OCI-LY7 (cell line): Measurements from ENCODE around the gene NRXN2. TPM values are rescaled to one million over a fixed set of nuclear protein-coding genes. Genes with fewer than 3 reads are reported as not detected.

Experiments
- BruUV-seq: library from RNA; stranded (reverse); fragments of 400-500 nt; replicated peaks from 2 replicates; lab custom pipeline; 2021; lab: Mats Ljungman, UMichigan
- CTCF ChIA-PET: fragments of 300-600 bp; sonication (Branson Sonifier 250); formaldehyde crosslinking; loops from one replicate; lab custom pipeline; 2022; ENCODE audit warnings: antibody characterized with exemption; ENCODE audit not compliant: unreplicated experiment; lab: Charles Lee
- POLR2A ChIA-PET: fragments of 300-600 bp; sonication (Branson Sonifier 250); formaldehyde crosslinking; loops from one replicate; lab custom pipeline; 2022; ENCODE audit warnings: antibody characterized with exemption; lab: Charles Lee
- DNase-seq: peaks from one replicate; pipeline ENCODE4 v3.0.0-alpha.2; 2015; ENCODE audit warnings: low spot score
- H2AFZ ChIP-seq: fragments of 200-600 bp; sonication (generic), shearing (Covaris generic); 2 replicates; pipeline ENCODE4 v1.6.1; 2014; ENCODE audit warnings: mild to moderate bottlenecking, antibody characterized with exemption, low read length, moderate library complexity
- H3K27ac ChIP-seq: fragments of 200-600 bp; sonication (generic); 2 replicates; pipeline ENCODE4 v1.5.1; 2014; ENCODE audit warnings: mixed run types, low read depth, mild to moderate bottlenecking, moderate library complexity, low read length, inconsistent platforms; ENCODE audit not compliant: poor library complexity, severe bottlenecking
- H3K36me3 ChIP-seq: fragments of 200-600 bp; sonication (generic); 2 replicates; pipeline ENCODE4 v1.6.1; 2014; ENCODE audit warnings: mild to moderate bottlenecking, antibody characterized with exemption, low read length, moderate library complexity, mixed read lengths; ENCODE audit not compliant: insufficient read depth
- H3K4me1 ChIP-seq: fragments of 200-600 bp; sonication (generic); 2 replicates; pipeline ENCODE4 v1.5.1; 2014; ENCODE audit warnings: mild to moderate bottlenecking, low read length; ENCODE audit not compliant: insufficient read depth, poor library complexity, severe bottlenecking
- H3K4me2 ChIP-seq: fragments of 200-600 bp; sonication (generic); 2 replicates; pipeline ENCODE4 v1.6.1; 2014; ENCODE audit warnings: mild to moderate bottlenecking, low read length
- H3K4me3 ChIP-seq: fragments of 200-600 bp; sonication (generic); 2 replicates; pipeline ENCODE4 v1.5.1; 2014; ENCODE audit warnings: mild to moderate bottlenecking, low read depth, low read length; ENCODE audit not compliant: poor library complexity, severe bottlenecking
- H3K79me2 ChIP-seq: fragments of 200-600 bp; sonication (generic); 2 replicates; pipeline ENCODE4 v1.6.1; 2016; ENCODE audit warnings: low read depth, mild to moderate bottlenecking, low read length, moderate library complexity, mixed read lengths; ENCODE audit not compliant: insufficient read depth
- H3K9me2 ChIP-seq: fragments of 200-600 bp; sonication (generic); 2 replicates; pipeline ENCODE4 v1.6.1; 2016; ENCODE audit warnings: mild to moderate bottlenecking, low read length, mixed read lengths; ENCODE audit not compliant: insufficient read depth
- H3K9me3 ChIP-seq: fragments of 200-600 bp; sonication (generic); 2 replicates; pipeline ENCODE4 v1.6.1; 2014; ENCODE audit warnings: mild to moderate bottlenecking, mixed run types, low read length, mixed read lengths
- H4K20me1 ChIP-seq: fragments of 200-600 bp; sonication (generic); 2 replicates; pipeline ENCODE4 v1.6.1; 2014; ENCODE audit warnings: mild to moderate bottlenecking, antibody characterized with exemption, low read length, moderate library complexity, mixed read lengths; ENCODE audit not compliant: insufficient read depth
- EZH2phosphoT487 ChIP-seq: fragments of 200-600 bp; sonication (generic); IDR thresholded peaks from 2 replicates; pipeline ENCODE4 v1.6.1; 2018; ENCODE audit warnings: low read depth, borderline replicate concordance, mild to moderate bottlenecking, mixed run types, antibody characterized with exemption, low read length, moderate library complexity, mixed read lengths
- intact Hi-C: fragments of 100-400 bp; cut with micrococcal nuclease; formaldehyde crosslinking; loops from one replicate; pipeline ENCODE4 v1.10.0; 2022; ENCODE audit not compliant: unreplicated experiment
- total RNA-seq, 2 experiments: library from RNA; depleted of rRNA in 1 of 2; stranded (reverse); fragments of >200 nt in 1 of 2; shearing (Covaris generic) in 1 of 2; gene quantifications; 2 replicates each; pipeline ENCODE4 v1.2.3, GENCODE V29; 2014 to 2022
- TF ChIP-seq, protein P1 (sequence below): fragments of 200-600 bp; sonication (generic); conservative IDR thresholded peaks from 2 replicates; pipeline ENCODE4 v1.5.1; 2014; ENCODE audit warnings: mild to moderate bottlenecking, antibody characterized with exemption, low read length, moderate library complexity, mixed read lengths

Gene NRXN2
- total RNA-seq, 2 experiments from 2014 or later = 2.4 to 3.3 TPM

DNA sequence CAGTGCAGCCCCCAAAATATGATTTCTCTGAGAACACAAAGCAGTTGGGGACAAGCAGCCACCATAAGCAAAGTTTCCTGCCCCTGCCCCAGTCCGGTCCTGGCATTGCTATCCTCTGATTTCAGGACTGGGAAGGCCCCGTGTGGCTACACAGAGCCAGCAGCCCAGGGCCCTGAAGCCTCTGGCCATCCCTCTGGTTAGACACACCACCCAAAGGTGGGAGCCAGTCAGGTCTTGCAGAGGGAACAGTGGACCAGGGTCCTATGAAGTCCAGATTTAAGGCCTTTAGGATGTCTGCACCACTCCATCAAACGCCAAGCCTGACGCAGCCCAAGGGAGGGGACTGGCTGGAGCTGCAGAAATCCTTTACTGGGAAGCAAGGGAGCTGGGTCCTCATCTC is 68.6 kb downstream of the NRXN2 start:
- H3K4me1 ChIP-seq = peaks cover 17% of the 10 kb centered on the region
- POLR2A ChIA-PET = no interaction called here
- H4K20me1 ChIP-seq = no peaks in the 10 kb centered on the region
- H3K36me3 ChIP-seq = no peaks in the 10 kb centered on the region
- CTCF ChIA-PET = no interaction called here
- no peak for TF ChIP-seq EZH2phosphoT487
- TF ChIP-seq, protein P1, sequence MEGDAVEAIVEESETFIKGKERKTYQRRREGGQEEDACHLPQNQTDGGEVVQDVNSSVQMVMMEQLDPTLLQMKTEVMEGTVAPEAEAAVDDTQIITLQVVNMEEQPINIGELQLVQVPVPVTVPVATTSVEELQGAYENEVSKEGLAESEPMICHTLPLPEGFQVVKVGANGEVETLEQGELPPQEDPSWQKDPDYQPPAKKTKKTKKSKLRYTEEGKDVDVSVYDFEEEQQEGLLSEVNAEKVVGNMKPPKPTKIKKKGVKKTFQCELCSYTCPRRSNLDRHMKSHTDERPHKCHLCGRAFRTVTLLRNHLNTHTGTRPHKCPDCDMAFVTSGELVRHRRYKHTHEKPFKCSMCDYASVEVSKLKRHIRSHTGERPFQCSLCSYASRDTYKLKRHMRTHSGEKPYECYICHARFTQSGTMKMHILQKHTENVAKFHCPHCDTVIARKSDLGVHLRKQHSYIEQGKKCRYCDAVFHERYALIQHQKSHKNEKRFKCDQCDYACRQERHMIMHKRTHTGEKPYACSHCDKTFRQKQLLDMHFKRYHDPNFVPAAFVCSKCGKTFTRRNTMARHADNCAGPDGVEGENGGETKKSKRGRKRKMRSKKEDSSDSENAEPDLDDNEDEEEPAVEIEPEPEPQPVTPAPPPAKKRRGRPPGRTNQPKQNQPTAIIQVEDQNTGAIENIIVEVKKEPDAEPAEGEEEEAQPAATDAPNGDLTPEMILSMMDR = no peak
- H3K4me2 ChIP-seq = peak overlapping the region; percentile 45; the same call in 1 of the 2 replicates
- no peaks in the 10 kb centered on the region for H3K79me2 ChIP-seq
- no peak overlapping the region for H3K4me3 ChIP-seq
- H3K9me3 ChIP-seq = no peaks in the 10 kb centered on the region
- H3K27ac ChIP-seq = peak overlapping the region; percentile 44
- DNase-seq = no peak
- intact Hi-C loops = loop anchor here (10.0 kb wide), 1 partner anchor 280 kb away; no protein-coding TSS in a partner anchor
- H3K9me2 ChIP-seq = no peaks in the 10 kb centered on the region
- BruUV-seq = no TSS peak
- H2AFZ ChIP-seq = peak overlapping the region; percentile 73; the same call in 1 of the 2 replicates

- H4K20me1 ChIP-seq = no peaks in the 10 kb centered on the region
- TF ChIP-seq, protein P1 = 0 out of 2 replicates have a peak, but pooled peaks have one; percentile 23
- no peak for TF ChIP-seq EZH2phosphoT487
- H3K4me3 ChIP-seq = no peak overlapping the region
- H3K9me3 ChIP-seq = no peaks in the 10 kb centered on the region
- ChIA-PET CTCF (no interaction called here), POLR2A (interaction anchor here (0.6 kb wide), 1 partner anchor 119 kb away, joined by 3 read pairs; no protein-coding TSS in a partner anchor)
- no peaks in the 10 kb centered on the region for H3K9me2 ChIP-seq
- peaks cover 17% of the 10 kb centered on the region for H3K4me1 ChIP-seq
- DNase-seq = no peak
- H3K27ac ChIP-seq = no peak overlapping the region
- no TSS peak for BruUV-seq
- intact Hi-C loops = loop anchor here (1.0 to 10.0 kb wide), 3 partner anchors 100 to 279 kb away; no protein-coding TSS in a partner anchor
- H3K79me2 ChIP-seq = no peaks in the 10 kb centered on the region
- H3K36me3 ChIP-seq = no peaks in the 10 kb centered on the region
- H2AFZ ChIP-seq = no peak overlapping the region
- no peak overlapping the region for H3K4me2 ChIP-seq
Observed at GRCh38 chr11:64653388-64653973, 69.5 kb downstream of the NRXN2 start.
